HG03280 (cell line): ENCODE measurements around the gene RERE.

Experiments
- ATAC-seq: cut with Tn5 transposase; IDR thresholded peaks from one replicate; pipeline ENCODE4 v1.9.1; 2021; ENCODE audit warnings: mild to moderate bottlenecking, moderate library complexity; ENCODE audit not compliant: unreplicated experiment

Gene RERE

DNA sequence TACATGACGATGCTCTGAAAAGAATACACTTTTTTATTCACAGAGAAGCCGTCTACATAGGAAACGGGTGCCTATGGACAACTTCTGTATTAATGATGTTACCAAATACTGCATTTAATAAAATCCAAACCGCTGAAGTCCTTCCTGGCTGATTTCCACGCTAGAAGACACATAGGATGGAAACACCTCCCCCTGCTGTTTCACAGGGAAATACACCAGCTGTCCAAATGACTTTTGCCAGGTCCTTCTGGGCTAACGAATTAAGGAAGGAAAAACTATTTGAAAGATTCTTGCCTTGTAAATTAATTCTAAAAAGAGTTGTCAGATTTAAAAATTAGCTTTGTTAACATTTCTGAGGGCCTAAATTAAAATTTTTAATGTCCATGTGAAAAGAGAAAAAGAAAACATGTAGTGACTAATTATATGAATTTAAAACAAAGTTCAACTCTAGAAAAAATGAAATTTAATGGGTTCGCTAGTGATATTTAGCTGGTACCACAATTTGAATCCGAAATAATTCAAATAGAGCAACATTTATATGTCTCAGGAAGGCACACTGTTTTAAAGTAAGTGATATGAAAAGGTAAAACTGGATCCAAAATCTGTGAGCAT lies 146.0 kb downstream of the RERE start:
- no peak for ATAC-seq

GRCh38 chr1:8670371-8670818 lies 147.0 kb downstream of the RERE start:
- ATAC-seq = no peak

- ATAC-seq = no peak
Measured at GRCh38 chr1:8669606-8670335, 147.7 kb downstream of the RERE start.

- no peak for ATAC-seq
Measured at GRCh38 chr1:8667869-8668594, 149.4 kb downstream of the RERE start.

DNA sequence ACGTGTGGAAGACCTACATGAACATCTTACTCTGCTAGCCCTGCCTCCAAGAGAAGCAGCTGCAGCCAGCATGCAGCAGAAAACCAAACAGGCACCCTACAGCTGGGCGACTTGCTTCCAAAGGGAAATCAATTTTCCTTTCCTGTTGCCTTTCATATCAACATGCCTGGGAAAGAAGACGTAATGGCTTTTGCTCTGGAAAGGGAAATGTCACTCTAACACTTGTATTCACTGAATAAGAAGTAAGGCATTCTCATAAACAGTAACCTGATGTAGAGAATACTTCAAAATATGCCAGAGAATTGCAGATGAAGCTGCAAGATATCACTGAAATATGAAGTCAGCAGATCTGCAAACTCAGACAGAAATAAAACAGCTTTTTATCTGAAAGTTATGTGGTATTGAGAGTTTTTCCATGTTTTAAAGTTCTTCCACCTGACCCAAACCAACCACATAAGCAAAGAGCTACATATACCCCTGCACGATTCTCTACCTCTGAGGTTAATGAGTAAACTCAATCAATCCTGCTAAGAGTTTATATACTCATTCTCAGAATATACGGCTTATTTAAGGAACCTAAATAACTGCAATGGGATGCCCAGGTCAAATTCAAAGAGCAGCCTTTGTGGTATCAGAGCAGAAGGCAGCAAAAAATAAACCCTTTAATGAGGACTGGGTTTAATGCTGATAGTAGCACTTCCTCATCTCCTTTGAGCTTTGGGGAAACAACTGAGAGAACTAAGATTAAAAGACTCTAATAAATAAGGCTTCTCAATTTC lies 150.9 kb downstream of the RERE start:
- no peak for ATAC-seq

GRCh38 chr1:8665833-8666232 lies 151.6 kb downstream of the RERE start:
- ATAC-seq = no peak

DNA sequence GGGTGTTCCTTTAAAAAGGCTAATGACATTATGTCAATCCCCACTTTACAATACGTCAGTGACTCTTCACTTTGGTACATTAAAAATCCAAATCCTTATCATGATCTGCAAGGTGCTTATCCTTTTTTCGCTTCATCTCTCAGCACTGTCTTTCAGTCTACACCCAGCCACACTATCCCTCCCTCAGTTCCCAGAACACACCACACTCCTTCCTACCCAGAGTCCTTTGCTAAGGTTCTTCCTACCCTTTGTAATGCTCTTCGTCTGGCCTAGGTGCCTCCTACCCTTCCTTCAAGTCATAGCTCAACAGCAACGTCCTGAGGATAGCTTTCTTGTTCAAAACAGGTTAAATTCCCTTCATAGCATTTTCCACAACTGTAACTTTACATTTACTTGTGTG lies 152.6 kb downstream of the RERE start:
- no peak for ATAC-seq

DNA sequence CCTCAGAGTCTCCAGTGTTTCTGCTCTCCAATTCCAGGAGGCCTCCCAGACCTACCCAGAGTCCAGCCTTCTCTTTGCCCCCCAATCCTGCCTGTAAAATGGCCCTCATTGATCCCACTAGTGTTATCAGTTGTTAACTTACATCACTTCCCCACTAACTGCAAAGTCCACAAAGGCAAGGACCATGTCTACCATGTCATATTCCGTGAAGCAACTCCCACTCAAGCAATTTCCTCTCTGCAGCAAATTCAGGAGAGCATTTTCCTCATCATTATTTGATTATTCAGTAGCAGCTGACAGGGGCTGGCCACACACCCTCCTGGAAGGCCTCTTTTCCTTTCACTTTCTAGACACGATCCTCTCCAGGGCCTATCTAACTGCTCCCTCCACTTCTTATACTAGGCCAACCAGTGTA lies 153.5 kb downstream of the RERE start:
- peak; percentile 63 for ATAC-seq

GRCh38 chr1:8663090-8663802 lies 154.2 kb downstream of the RERE start:
- no peak for ATAC-seq

- ATAC-seq = no peak
Measured at GRCh38 chr1:8662380-8663072, 154.9 kb downstream of the RERE start.

GRCh38 chr1:8661185-8662110 lies 156.0 kb downstream of the RERE start:
- ATAC-seq = no peak

DNA sequence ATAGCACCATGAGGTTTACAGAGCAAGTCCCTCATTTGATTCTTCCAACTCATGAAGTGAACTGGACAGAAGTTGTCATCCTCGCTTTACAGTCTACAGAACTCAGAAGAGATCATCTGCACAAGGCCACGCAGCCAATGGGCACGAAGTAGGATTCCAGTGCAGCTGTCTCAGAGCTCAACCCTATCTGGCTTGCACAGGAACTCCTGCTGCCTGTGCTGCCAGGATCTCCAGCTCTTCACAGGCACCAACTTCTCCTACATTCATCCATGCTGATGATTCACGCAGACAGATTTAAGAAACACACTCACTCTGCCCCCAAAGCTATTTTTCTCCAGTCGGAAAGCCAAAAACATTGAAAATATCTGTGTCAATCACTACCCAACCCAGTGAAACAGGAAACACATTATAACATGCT lies 157.0 kb downstream of the RERE start:
- no peak for ATAC-seq

- no peak for ATAC-seq
Measured at GRCh38 chr1:8659593-8659992, 157.8 kb downstream of the RERE start.

- no peak for ATAC-seq
Measured at GRCh38 chr1:8653878-8654277, 163.6 kb downstream of the RERE start.

DNA sequence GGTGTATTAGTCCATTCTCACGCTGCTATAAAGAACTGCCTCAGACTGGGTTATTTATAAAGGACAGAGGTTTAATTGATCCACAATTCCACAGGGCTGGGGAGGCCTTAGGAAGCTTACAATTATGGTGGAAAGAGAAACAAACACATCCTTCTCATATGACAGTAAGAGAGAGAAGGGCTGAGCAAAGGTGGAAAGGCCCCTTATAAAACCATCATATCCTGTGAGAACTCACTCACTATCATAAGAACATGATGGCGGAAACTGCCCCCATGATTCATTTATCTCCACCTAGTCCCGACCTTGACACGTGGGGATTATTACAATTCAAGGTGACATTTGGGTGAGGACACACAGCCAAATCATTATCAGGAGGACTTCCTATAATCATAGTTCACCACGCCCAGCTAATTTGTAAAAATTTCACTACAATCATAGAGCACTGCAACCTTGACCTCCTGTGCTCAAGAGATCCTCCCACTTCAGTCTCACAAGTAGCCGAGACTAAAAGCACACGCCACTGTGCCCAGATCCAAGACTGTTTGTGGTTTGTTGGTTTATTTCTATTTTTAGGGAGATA lies 164.9 kb downstream of the RERE start:
- ATAC-seq = no peak

DNA sequence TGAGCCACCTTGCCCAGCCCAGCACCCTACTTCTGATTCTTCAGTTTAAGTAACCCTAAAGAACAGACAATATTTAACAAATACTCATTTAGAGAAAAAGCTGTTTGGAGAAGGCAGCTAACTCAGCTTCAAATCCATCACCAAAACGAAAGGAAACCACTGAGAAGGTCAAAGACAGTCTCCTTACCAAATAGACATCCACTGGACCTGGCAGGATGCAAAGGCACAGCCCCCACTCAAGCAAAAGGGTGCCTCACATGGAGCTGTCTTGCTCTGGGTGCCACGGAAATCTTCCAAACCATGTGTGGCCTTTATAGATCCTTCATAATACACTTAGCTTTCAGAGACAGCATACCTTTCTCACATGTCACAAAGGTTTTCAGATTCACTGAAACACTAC lies 165.5 kb downstream of the RERE start:
- no peak for ATAC-seq

DNA sequence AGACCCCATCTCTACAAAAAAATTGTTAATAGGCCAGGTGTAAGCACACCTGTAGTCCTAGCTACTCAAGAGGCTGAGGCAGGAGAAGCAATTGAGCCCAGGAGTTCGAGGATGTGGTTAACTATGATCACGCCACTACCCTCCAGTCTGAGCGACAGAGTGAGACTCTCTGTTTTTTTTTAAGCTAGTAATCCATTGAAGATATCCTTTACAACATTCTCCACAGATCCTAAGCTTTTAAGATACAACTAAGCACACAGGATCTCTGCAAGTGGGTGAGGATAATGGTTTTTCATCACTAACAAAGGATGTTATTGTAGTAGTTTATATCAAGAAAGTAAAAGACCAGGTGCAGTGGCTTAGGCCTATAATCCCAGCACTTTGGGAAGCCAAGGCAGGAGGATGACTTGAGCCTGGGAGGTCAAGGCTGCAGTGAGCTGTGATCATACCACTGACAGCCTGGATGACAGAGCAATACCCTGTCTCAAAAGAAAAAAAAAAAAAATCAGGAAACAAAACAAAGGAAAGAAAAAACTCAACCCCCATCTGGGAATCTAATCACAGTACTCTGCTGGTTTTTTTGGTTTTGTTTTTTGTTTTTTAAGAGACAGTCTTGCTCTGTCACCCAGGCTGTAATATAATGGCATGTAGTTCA lies 166.1 kb downstream of the RERE start:
- no peak for ATAC-seq

GRCh38 chr1:8649875-8650274 lies 167.6 kb downstream of the RERE start:
- ATAC-seq = no peak
